GM21390 (cell line): ENCODE data around the gene UBP1.
"Not testable (repeated sequence)": the region's sequence is repeated elsewhere in the genome, so short reads cannot be mapped to it uniquely, and the experiment has no call there.

Experiments
- ATAC-seq: cut with Tn5 transposase; IDR thresholded peaks from one replicate; pipeline ENCODE4 v1.9.1; 2021; ENCODE audit not compliant: unreplicated experiment

The UBP1 gene

DNA sequence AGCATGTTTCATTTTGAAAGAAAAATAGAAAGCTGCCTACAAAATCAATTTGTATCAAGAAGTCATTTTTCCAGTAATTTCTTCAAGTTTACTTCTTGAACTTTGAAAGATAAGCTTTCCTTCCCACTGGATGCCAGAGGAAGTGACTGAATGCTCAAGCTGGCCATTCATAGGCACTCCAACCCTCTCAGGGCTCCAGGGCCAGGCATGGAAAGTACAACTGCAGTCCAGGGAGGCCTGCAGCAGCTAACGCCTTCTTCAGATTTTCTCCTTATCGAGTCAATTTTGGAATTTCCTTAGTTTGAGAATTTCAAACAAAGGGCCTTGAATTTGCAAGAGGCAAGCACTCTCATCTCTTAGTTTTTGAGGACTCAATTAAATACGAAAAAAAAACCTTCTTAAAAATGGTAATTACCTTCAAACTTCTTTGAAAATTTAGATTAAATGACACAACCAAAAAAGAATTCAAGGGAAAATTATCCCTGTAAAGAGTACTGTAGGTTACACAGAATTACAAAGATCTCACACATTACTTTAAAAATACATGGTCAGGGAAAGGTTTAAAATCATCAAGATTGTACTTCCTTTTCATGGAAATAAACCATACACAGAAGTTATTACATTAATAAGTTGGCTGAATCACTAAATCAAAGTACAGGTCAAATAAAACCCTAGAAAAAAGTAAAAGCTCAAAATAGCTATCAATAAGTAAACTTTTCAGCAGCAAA is 2.5 kb downstream of the UBP1 start:
- no peak for ATAC-seq

- ATAC-seq, result no peak
Measured at GRCh38 chr3:33433843-33434242, 6.4 kb downstream of the UBP1 start.

DNA sequence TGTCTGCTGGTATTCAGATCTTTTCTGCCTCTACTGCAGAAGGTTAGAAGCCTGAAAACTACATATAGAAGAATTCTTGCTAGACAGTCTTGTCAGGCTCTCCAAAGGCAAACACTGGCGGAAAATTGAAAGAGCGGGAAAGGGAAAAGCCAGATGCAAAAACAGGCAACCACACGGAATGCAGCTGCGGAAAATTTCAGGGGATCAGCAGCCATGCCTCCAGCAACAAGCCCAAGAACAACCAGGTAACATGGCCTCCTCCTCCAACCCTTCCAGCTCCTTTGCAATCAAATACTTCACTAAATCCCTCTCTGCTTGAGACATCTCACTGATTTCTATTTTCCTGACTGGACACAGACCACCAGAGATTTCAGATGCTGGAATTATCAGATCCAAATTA is 9.6 kb downstream of the UBP1 start:
- no peak for ATAC-seq

- peak; percentile 47 for ATAC-seq
Measured at GRCh38 chr3:33430061-33430460, 10.1 kb downstream of the UBP1 start.

DNA sequence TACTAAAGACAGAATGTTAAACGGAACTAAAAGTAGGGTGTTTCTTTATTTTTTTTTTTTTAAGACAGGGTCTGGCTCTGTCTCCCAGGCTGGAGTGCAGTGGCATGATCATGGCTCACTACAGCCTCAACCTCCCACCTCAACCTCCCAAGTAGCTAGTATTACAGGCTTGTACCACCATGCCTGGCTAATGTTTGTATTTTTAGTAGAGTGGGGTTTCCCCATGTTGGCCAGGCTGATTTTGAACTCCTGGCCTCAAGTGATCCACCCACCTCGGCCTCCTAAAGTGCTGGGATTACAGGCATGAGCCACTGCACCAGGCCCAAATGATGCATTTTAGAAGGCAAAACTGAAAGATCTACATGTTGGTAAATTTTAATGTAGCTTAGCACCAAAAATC is 10.9 kb downstream of the UBP1 start:
- not testable (repeated sequence) for ATAC-seq

DNA sequence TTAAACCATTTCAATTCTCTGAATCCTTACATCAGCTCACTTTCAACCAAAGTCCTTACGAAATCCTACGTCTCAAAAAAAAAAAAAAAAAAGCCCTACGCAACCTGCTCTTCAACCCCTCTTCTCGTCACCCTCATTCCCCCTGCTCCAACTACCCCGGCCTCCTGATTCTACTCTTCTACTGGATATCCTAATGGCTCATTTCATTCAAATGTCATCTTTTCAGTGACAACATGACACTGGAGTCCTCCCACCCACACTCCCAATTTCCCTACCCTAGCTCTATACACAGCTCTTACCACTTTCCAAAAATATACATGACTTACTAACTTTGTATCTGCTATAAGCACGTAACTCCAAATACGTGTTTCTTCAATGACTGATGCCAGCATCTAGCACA is 11.5 kb downstream of the UBP1 start:
- ATAC-seq, result no peak

- no peak for ATAC-seq
Measured at GRCh38 chr3:33426630-33427317, 13.4 kb downstream of the UBP1 start.

DNA sequence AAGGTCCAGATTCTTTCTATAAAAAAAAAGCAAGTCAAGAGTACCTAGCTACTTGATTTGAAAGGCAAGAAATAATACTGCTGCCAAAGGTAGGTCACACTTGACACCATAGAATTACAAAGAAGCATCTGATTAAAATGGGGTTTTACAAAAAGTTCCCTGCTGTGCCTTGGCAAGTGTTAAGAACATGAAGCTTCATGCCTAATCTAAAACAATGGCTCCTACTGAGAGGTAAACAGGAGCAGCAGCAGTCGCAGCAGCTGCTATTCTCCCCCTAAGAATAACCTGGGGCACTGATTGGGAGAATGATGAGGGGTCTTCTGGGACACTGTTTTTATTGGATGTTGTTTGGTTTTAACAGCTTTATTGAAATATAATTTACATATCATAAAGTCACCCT is 14.1 kb downstream of the UBP1 start:
- ATAC-seq, result no peak

DNA sequence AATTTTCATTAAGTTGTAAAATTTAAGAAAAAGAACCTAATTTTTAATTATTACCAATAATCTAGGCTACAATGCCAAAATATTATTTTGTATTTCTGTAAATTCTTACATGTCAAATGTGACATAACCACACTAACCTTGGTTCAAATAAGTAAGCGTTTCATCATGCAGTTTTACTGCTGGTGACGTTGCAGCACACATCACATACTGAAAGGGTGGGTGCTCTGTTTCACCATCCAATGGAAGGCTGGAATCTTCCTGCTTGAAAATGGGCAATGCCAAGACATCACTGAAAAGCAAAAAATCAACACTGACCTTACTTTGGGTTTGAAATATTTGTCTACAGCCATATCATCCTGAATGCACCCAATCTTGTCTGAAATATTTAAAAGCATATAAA is 14.8 kb downstream of the UBP1 start:
- no peak for ATAC-seq

DNA sequence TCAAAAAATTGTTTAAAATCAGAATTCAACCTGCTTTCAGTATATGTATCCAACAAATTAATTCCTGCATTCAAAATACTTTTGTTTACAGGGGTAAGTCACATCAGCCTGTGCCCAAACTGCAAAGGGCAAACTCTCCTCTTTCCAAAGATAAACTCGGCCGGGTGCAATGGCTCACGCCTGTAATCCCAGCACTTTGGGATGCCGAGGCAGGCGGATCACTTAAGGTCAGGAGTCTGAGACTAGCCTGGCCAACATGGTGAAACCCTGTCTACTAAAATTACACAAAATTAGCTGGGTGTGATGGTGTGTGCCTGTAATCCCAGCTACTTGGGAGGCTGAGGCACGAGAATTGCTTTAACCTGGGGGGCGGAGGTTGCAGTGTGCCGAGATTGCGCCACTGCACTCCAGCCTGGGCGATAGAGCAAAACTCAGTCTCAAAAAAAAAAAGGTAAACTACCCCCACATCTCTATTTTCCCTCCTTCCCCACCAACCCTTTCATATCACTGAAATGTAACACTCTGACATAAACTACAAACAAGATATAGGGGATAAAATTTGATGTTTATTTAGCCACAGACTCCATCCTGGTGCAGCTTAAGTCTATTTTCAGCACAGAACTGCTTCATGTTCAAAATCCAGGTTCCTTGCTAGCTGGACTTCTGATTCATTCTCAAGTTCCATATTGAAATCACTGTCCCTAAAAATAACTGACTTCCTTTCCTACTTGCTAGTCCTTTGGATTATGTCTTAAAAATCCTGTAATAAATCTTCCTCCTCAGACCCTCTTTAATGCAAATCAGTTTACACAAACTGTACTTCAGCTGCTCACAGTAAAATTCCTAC is 15.4 kb downstream of the UBP1 start:
- no peak for ATAC-seq

GRCh38 chr3:33420966-33421365 is 19.2 kb downstream of the UBP1 start:
- no peak for ATAC-seq

GRCh38 chr3:33419948-33420347 is 20.3 kb downstream of the UBP1 start:
- peak; percentile 57 for ATAC-seq

DNA sequence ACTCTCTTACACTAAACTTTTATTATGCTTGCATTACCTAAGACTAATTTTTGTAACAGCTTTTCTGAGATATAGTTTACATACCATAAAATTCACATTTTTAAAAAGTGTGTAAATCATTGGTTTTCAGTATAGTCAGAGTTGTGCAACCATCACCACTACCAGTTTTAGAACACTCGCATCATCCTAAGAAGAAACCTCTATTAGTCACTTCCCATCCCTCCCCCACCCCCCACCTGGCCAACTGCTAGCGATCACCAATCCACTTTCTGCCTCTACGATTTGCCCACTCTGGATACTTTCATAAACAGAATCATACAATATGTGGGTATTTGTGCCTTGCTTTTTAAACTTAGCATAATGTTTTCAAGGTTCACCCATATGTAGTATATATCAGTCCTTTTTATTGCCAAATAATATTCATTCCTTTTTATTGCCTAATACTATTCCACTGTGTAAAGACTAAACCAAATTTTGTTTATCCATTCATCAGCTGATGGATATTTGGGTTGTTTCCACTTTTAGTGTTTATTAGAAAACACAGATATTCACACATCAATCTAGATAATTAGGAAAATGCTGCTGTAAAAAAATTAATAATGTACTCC is 23.0 kb downstream of the UBP1 start:
- ATAC-seq, result no peak

- ATAC-seq, result not testable (repeated sequence)
Measured at GRCh38 chr3:33410816-33411215, 29.4 kb downstream of the UBP1 start.

- ATAC-seq, result no peak
Measured at GRCh38 chr3:33403756-33404155, 36.4 kb downstream of the UBP1 start.

GRCh38 chr3:33402936-33403335 is 37.3 kb downstream of the UBP1 start:
- ATAC-seq, result no peak

GRCh38 chr3:33401781-33402180 is 38.4 kb downstream of the UBP1 start:
- no peak for ATAC-seq

DNA sequence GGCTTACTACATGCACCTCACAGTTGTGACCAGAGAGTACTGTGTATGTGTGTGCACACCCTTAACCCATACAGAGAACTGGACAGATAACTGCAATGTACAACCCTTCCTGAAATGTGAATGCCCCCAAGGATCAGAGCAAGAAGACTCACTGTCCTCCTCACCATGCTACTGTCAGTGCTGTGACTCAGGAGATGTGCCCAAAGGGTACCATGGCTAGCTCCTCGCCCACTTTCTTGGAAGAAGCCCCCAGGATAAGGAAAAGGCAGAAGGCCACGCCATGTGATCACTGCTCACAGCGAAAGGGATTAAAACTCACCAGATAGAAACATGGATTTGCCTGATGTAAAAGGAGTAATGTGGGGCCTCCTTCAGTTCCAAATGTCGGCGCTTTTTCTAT is 41.8 kb downstream of the UBP1 start:
- no peak for ATAC-seq

DNA sequence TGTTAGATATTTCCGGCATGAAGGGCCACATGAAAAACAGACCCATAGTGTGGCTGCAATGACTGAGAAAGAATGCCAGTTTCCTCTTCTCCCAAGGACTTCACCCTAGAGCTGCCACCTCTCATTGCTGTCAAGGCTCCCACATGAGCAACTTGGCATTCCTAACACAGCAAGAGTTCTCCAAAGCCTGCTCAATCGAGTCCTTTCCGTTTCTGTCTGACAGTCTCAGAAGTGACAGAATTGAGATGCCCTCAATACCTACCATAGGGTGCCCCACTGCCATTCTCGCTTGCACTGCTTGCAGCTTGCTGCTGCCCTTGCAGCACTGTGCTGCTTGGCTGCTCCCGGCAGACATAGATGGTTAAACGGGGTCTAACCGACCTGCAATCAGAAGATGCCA is 44.3 kb downstream of the UBP1 start:
- ATAC-seq, result no peak

GRCh38 chr3:33394403-33395054 is 45.7 kb downstream of the UBP1 start:
- ATAC-seq, result no peak

DNA sequence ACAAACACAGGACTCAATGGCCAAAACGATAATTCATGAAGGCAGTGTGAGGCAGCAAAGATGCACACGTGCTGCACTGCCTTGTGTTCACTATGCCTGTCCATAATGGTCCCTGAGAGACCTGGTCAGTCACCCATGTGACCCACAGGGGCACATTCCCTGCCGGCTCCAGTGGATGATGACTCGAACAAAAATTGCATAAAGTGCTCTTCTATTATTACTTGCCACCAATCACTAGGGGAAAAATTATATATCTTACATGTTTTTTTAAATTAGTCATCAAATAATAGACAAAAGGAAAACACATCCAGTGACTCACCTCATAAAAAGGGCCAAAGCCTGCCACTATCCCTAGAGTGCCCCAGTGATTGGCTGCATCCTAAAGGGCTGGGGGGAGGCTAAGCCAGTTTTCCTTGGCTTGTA is 47.5 kb downstream of the UBP1 start:
- ATAC-seq, result no peak
